ENCODE measurements around the gene NUDT3.
"Not testable (repeated sequence)": the region's sequence is repeated elsewhere in the genome, so short reads cannot be mapped to it uniquely, and the experiment has no call there.

Gene NUDT3

DNA sequence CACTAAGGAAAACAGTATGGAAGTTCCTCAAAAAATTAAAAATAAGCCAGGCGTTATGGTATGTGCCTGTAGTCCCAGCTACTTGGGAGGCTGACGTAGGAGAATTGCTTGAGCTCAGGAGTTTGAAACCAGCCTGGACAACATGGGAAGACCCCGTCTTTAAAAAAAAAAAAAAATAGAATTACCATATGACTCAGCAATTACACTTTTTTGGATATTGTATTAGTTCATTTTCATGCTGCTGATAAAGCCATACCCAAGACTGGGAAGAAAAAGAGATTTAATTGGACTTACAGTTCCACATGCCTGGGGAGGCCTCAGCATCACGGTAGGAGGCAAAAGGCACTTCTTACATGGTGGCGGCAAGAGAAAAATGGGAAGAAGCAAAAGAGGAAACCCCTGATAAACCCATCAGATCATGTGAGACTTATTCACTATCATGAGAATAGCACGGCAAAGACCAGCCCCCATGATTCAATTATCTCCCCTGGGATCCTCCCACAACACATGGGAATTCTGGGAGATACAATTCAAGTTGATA is 132.9 kb downstream of the NUDT3 start:
- DNase-seq (ENCODE audit: low read depth in 2 of 2): no peak

DNA sequence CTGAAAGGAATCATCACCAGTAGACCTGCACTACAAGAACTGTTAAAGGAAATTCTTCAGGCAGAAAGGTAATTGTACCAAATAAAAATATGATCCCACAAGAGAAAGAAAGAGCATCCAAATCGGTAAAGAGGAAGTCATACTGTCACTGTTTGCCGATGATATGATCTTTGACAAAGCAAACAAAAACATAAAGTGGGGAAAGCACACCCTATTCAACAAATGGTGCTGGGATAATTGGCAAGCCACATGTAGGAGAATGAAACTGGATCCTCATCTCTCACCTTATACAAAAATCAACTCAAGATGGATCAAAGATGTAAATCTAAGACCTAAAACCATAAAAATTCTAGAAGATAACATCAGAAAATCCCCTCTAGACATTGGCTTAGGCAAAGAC is 140.1 kb downstream of the NUDT3 start:
- not testable (repeated sequence) for DNase-seq (ENCODE audit: low read depth in 2 of 2)

DNA sequence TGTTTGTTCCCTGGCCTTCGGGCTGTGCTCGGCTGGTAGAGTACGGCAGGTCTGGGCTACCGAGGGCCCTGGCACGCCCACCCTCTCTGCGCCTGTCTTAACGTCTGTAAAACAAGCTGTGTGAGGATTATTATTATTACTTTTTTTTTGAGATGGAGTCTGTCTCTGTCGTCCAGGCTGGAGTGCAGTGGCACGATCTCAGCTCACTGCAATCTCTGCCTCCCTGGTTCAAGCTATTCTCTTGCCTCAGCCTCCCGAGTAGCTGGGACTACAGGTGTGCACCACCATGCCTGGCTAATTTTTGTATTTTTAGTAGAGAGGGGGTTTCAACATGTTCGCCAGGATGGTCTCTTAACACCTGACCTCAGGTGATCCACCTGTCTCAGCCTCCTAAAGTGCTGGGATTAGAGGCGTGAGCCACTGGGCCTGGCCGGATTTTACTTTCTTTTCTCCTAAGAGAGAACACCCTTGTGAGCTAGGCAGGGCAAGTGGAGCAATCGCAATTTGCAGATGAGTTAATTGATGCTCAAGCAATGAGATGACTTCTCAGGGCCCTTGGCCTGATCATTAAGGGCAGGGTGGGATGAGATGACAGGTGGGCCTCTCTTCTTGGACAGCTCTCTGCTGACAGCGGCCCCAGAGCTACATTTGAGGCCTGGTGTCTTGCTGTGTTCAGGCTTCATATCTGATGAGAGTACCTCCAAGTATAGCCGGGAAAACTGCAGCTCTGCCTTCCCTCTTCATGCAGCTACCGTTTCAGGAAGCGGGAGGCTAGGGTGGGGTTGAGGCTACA is 142.8 kb downstream of the NUDT3 start:
- DNase-seq (ENCODE audit: low read depth in 2 of 2): no peak

DNA sequence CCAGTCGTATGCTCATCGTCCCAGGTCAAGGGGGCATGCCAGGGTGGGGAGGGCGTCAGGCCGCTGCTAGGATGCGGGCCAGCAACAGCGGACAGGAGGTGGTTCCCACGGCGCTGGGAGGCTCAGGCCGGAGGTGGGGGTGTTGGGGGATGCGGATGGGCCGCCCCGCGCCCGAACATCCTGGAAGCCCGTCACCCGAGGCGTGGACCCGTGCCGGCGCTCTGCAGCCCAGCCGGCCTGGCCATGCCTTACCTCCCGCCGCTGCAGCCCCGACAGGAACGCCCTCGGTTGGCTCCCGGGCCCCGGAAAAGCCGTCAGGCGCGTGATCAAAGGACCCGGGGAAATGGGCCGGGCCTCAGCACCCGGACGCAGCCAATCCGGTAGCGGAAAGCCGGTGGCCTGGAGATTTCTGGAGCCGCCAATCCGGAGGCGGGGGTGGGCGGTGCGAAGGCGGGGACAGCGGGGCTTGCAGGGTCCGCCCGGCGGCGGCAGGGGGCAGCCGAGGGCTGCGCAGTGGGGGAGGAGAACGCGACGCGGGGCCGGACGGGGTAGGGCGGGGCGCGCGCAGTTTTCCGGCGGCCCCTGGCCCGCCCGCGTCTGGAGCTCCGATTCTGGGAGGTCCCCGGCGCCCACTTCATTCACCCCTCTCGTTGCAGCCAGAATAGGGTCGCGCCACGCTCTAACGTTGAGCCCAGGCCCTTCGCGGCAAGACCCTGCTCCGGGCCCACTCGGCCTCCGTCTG is 143.6 kb downstream of the NUDT3 start, which contains the start of gene SMIM29:
Gene SMIM29 (minus strand): TSS at position 280 of the 742 bp plus-strand sequence. CDS start 1,215 bp downstream, outside the sequence.
- peak; percentile 95 to 96 for DNase-seq (ENCODE audit: low read depth in 2 of 2)

DNA sequence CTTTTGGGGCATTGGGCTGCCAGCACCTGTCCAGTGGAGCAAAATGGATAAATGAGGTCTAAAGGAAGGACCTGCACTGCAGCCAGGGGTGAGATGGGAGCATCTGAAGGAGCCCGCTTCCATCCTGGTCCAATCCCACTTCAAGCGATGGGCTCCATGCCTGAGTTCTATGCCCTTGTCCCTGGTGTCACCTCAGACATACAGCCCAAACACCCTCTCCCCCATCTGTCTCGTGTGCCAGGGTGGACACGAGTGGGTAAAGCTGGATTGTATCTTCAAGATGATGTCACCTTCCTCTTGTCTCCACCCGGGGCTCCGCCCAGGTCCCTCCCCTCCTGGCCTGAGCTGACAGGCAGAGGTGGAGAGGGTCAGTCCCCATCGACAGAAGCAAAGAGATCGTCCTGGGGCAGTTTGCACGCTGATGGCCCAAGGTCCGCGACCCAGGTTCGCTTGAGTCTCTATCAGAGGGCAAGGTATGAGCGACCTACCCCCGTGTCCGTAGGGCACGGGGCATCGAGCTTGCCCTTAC is 144.2 kb downstream of the NUDT3 start:
- DNase-seq (ENCODE audit: low read depth in 2 of 2): no peak

DNA sequence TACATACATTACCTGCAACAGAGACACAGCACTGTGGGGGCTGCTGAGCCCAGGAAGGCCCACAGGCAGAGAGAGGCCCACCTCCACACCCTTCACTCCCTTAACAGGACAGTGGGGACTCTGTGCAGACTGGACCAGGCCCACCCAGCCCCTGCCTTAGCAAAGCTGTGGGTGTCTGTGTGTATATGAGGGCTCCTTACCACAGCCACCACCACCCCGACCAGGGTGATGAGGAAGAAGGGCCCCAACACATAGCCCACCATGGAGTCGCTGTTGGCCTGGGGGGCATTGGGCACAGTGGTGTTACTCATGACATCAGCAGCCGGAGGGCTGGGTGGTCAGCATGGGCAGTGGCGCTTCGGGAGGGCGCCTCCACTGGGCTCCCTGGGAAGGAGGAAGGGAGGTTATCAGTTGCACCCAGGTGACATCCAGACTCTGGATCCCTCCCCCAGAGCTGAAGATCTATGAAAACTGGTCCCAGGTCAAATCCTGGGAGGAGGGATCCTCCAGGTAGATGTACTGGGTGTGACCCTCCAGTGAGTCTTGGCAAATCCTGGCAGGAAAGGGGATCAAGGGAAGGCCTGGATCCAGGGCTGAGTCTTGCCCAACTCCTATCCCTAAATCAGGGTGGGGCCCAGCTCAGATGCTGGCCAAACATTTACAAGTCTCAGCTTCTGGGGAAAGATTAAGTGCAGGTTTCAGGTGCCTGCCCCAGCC is 144.8 kb downstream of the NUDT3 start:
- DNase-seq (ENCODE audit: low read depth in 2 of 2): no peak

DNA sequence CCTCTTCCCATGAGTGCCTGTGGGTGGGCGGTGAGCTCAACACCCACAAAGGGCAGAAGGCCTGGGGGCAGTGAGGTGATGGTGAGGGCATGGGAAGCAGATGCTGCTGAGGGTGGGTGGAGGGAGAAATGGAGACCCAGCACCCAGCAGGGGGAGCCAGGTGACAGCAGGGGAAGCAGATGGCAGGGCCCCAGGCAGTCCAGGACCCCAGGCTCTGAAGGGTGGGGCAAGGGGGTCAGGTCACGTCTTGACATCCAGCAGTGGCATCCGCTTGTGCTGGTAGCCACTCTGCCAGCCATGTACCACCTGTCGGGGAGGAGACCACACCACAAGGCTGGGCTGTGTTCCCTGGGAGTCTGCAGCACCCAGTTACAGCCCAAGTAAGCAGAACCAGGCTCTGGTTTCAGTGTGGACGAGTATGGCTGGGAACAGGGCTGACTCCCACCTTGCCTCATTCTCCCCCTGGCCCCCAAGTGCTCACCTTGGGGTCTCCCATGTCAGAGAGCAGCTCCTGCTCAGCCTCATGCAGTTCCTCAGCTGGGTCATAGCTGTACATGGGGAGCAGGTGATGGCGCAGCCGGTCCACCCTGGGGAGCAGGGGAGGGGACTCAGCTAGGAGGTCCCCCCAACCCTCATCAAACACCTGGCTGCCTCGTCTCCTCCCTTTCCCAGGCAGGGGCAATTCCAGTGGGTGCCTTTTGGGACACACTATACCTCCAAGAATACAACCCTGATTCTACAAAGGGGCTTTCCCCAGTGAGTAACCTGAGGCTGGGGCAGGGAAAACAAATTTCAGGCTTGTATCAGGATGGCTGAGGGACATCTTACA is 145.7 kb downstream of the NUDT3 start:
- no peak for DNase-seq (ENCODE audit: low read depth in 2 of 2)

DNA sequence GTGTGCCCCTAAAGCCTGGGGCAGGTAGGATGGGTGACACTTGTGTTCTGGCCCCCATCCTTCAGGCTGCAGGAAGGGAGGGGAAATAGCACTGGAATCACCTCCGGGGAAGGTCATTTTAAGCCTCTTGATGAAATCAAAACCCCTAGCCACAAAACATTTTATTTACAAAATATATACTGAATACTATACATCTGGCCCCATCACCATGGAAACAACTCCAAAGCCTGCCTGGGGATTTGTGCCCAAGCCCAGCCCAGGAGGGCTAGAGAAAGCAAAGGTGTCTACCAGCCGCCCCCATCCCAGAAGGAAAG is 146.3 kb downstream of the NUDT3 start:
- no peak for DNase-seq (ENCODE audit: low read depth in 2 of 2)

DNA sequence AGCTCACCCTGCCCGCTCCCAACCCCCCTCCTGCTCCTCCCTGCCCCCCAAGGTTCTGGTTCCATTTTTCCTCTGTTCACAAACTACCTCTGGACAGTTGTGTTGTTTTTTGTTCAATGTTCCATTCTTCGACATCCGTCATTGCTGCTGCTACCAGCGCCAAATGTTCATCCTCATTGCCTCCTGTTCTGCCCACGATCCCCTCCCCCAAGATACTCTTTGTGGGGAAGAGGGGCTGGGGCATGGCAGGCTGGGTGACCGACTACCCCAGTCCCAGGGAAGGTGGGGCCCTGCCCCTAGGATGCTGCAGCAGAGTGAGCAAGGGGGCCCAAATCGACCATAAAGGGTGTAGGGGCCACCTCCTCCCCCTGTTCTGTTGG is 146.7 kb downstream of the NUDT3 start:
- not testable (repeated sequence) for DNase-seq (ENCODE audit: low read depth in 2 of 2)

DNA sequence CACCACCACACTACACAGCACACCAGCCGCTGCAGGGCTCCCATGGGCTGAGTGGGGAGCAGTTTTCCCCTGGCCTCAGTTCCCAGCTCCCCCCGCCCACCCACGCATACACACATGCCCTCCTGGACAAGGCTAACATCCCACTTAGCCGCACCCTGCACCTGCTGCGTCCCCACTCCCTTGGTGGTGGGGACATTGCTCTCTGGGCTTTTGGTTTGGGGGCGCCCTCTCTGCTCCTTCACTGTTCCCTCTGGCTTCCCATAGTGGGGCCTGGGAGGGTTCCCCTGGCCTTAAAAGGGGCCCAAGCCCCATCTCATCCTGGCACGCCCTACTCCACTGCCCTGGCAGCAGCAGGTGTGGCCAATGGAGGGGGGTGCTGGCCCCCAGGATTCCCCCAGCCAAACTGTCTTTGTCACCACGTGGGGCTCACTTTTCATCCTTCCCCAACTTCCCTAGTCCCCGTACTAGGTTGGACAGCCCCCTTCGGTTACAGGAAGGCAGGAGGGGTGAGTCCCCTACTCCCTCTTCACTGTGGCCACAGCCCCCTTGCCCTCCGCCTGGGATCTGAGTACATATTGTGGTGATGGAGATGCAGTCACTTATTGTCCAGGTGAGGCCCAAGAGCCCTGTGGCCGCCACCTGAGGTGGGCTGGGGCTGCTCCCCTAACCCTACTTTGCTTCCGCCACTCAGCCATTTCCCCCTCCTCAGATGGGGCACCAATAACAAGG is 147.3 kb downstream of the NUDT3 start:
- not testable (repeated sequence) for DNase-seq (ENCODE audit: low read depth in 2 of 2)

DNA sequence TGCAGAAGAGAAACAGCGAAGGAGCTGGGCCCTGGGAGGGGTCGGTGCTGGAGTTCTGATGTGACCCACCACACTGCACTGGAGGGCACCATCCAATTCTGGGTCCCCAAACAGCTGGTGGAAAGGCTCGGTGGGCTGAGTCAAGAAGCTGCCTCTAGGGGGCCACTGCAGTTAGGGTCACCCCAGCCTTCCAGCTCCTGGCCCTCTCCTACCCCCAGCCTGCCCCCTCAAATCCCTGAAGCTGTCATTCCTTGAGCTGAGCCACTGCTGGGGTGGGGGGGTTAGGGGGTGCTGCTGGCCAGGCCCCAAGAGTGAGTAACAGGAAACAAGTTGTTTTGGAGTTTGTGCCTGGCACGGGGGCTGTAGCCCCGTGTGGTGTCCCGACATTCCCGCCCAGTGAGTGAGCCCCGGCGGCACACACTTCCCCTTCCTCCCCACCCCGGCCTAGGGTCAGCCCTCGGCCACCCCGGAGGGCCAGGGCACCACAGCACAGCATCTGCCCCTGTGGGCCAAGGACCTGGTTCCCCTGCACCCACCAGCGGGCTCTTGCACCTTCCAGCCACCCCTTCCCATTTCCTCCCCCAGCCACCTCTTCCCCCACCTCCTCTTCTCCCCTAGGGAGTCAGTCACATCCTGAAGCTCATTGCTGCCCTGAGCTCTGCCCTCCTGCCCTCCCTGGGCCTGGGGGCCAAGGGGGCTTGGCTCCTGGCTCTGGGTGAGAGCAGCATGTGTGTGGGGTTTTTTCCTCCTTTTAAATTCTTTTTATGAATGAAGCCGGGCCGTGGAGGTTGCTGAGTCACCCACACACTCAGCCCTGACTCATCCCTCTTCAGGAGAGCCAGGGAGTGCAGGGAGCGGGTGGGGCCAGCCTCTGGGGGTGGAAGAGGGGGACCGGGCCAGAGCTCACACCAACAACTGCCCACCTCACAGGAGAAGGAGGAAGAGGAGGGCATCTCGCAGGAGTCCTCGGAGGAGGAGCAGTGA is 148.3 kb downstream of the NUDT3 start:
- no peak for DNase-seq (ENCODE audit: low read depth in 2 of 2)

DNA sequence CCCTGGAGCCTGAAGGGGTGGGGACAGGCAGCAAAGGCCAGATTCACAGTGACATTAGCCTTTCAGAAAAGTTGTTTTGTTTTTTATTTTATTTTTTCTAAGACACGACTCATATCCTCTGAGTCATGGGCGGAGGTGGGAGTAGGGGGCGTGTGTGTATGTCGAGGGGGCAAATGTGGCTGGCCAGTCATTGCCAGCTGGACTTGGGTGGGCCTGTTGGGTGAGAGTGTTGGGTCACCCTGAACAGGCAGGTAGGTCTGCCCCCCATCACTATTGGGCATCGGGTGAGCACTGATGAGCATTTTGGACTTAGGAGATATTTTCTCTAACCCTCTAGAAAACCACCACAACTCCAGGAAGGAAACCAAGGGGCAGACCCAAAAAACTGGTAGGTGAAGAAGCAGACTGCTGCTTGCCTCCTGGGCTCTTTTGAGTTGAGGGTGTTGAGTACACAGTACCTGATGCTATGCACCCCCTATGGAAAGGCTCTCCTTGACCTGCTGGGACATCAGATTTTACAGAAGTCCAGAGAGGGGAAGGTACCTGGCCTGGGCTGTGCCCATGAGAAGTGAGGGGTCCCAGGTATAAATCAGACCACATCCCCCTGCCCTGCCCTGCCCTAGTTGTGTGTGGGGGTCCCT is 149.2 kb downstream of the NUDT3 start:
- DNase-seq (ENCODE audit: low read depth in 2 of 2): no peak

DNA sequence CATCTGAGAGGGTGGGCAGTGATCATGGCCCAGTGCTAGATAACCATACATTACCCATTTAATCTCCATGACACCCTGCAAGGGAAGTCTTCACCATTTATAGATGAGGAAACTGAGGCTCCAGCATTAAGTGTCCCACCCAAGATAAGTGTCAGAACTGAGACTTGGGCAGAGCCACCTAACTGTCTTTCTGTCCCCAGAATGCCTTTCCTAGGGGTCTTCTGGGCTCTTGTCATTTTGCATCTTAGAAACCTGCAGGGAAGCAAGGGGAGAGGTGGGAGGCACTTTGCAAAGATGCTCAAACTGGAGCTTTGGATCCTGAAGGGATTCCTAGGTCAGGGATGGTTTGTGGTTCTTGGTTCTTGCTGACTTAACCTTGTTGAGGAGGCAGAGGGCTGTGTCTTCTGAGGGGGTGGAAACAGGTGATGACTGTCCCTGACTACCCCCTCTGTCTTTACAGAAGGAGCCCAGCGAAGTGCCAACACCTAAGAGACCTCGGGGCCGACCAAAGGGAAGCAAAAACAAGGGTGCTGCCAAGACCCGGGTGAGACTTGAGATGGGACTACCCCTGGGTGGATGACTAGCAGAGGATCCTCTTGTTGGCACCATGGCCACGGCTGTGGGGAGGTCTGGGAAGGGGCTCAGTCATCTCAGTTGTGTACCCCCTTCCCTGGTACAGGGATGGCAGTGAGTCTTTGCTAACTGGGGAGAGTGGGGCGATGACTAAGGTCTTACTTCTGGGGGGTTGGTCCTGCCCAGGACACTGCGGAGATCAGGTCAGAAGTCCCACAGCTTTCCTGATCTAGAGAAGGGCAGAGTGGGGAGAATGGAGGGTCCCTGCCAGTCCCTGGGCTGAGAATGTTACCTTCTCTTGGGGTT is 150.0 kb downstream of the NUDT3 start:
- no peak for DNase-seq (ENCODE audit: low read depth in 2 of 2)

DNA sequence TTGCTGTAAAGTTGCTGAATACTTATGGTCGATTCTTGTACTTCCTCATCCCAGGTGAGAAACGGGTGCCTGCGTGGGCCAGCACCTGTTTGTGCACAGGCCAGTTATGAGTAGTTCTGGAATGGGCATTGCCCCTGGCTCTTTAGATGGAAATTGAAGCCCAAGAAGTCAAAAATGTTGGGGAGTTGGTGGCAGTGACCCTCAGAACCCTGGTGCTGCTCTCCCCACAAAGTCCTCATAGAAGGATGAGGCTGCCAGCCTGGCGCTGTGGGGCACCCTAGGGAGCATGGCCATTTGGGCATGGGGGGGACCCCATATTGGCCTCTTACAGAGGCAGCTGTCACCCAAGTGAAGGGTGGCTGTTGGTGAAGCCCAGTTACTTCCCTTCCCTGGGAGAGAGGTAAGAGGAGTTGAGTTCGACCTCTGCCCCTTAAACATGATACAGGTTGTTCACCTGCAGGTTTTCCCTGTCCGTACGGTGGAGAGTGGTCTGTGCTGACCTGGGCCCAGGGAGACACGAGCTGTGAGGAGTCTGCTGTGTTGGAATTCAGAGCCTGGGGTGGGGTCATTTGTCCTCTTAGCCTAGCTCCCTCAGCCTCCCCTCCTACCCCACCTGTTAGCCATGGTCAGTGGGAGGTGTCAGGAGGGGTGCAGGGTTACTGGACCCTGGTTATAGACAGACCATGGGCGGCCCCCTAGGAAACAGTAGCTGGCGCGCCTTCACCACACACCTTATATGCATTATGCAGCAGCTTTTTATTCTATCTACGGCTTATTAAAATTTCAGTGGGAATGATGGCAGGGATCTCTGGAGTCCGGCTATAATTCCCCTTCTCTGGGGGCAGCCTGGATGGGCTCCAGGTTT is 150.9 kb downstream of the NUDT3 start:
- no peak for DNase-seq (ENCODE audit: low read depth in 2 of 2)

DNA sequence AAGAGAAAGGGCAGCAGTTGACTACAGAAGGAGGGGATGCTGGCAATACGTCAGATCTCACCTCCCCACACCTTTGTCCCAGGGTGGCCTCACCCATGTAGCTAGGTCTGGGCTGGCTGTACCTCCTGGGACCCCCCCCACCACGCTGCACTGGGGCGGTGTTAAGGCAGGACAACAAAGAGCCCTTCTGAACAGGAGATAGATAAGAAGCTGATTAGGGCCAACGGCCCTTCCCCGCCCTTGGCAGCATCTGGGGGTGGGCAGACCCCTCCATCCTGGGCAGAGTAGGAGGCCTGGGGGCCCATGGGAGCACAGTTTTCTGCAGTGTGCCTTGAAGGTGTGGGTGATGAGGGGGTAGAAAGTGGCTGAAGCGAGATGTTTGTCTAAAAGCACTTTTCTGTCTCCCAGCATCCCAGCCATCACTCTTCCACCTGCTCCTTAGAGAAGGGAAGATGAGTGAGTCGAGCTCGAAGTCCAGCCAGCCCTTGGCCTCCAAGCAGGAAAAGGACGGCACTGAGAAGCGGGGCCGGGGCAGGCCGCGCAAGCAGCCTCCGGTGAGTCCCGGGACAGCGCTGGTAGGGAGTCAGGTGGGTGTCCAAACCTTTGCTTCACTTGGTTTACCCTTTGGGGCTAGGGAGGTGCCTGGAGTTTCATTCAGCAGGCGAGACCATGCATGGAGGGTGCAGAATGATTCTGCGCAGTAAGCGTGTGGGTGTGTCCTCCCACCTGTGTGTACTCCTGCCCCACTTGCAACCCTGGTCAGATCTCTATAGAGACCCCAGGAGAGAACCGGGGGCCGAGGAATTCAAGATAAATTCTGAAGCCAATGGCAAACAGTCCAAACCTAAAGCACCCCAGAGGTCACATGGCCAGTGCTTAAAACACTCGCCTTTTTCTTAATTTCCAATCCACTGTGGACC is 151.9 kb downstream of the NUDT3 start:
- DNase-seq (ENCODE audit: low read depth in 2 of 2): no peak

DNA sequence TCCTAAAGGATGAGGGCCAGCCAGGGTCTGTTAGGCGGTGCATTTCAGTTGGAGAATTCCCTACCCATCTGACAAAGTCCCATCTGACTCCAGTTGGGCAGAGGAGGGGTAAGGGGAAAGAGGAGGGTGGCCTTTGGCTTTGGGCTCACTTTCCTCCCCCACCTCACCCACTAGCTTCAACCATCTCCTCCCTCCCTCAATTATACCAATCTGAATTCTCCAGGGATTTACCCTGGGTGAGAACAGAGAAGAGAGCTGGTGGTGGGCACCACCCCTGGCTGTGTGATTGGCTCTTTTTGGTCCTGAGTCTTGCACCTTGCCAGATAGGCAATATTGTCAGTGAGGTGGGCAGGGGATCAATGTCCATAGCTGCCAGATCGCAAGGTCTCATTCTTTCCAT is 152.6 kb downstream of the NUDT3 start:
- DNase-seq (ENCODE audit: low read depth in 2 of 2): no peak

All from stimulated activated CD8-positive, alpha-beta memory T cell treated with anti-CD3 and anti-CD28 coated beads, Interleukin-2, amount 100 ng/mL, for 1 hour (primary cell).